Prostate gland (tissue), 2 donors: ENCODE results near the gene FRYL.

Source experiments
- CTCF ChIP-seq, 4 experiments: fragments of 200-600 bp in 2 of 4; fragments of 450-650 bp in 2 of 4; sonication (generic) in 2 of 4; IDR thresholded peaks; 1 replicate in 3 of 4; 2 replicates in 1 of 4; pipeline ENCODE4 v1.5.1; 2016 to 2019; ENCODE audit warnings: antibody characterized with exemption in 4 of 4, mild to moderate bottlenecking in 2 of 4, moderate library complexity in 2 of 4
- POLR2A ChIP-seq: fragments of 450-650 bp; IDR thresholded peaks from one replicate; pipeline ENCODE4 v1.6.1; 2016; ENCODE audit warnings: antibody characterized with exemption, mild to moderate bottlenecking
- POLR2AphosphoS5 ChIP-seq: sonication (generic); formaldehyde crosslinking; IDR thresholded peaks from one replicate; pipeline ENCODE4 v1.6.1; 2017; ENCODE audit warnings: antibody characterized with exemption

GRCh38 chr4:48578132-48578968 lies 201.7 kb downstream of the FRYL start:
- peak; percentile 66 to 87 (median 80) for TF ChIP-seq CTCF (IDR thresholded peaks at IDR 0.05)
- TF ChIP-seq POLR2A = no peak
- TF ChIP-seq POLR2AphosphoS5 = peak; percentile 67
